Measurements from ENCODE around the gene PAM16.
"Not testable (repeated sequence)": the region's sequence is repeated elsewhere in the genome, so short reads cannot be mapped to it uniquely, and the experiment has no call there.

The PAM16 gene

GRCh38 chr16:4347010-4347409 lies 4.1 kb downstream of the PAM16 start:
- no peak overlapping the region for H3K4me3 ChIP-seq (ENCODE audit: low read depth, low read length)
- no peak for TF ChIP-seq CTCF (IDR thresholded peaks at IDR 0.05; ENCODE audit: low read depth, low read length)

GRCh38 chr16:4345836-4346781 lies 5.0 kb downstream of the PAM16 start:
- H3K4me3 ChIP-seq (ENCODE audit: low read depth, low read length), result no peak overlapping the region
- no peak for TF ChIP-seq CTCF (IDR thresholded peaks at IDR 0.05; ENCODE audit: low read depth, low read length)

GRCh38 chr16:4344983-4345835 lies 5.9 kb downstream of the PAM16 start:
- no peak for TF ChIP-seq CTCF (IDR thresholded peaks at IDR 0.05; ENCODE audit: low read depth, low read length)
- H3K4me3 ChIP-seq (ENCODE audit: low read depth, low read length), result no peak overlapping the region

- H3K4me3 ChIP-seq (ENCODE audit: low read depth, low read length), result not testable (repeated sequence)
These were observed 6.7 kb downstream of the PAM16 start for GRCh38 chr16:4344300-4344982.

- no peak for TF ChIP-seq CTCF (IDR thresholded peaks at IDR 0.05; ENCODE audit: low read depth, low read length)
- no peak overlapping the region for H3K4me3 ChIP-seq (ENCODE audit: low read depth, low read length)
These were observed 8.0 kb downstream of the PAM16 start for GRCh38 chr16:4342866-4343744.

- no peak for TF ChIP-seq CTCF (IDR thresholded peaks at IDR 0.05; ENCODE audit: low read depth, low read length)
- H3K4me3 ChIP-seq (ENCODE audit: low read depth, low read length), result no peak overlapping the region
These were observed 9.9 kb downstream of the PAM16 start for GRCh38 chr16:4341250-4341649.

- H3K4me3 ChIP-seq (ENCODE audit: low read depth, low read length), result no peak overlapping the region
- no peak for TF ChIP-seq CTCF (IDR thresholded peaks at IDR 0.05; ENCODE audit: low read depth, low read length)
These were observed 10.7 kb downstream of the PAM16 start for GRCh38 chr16:4340443-4340842.
